SK-N-SH (cell line): ENCODE results near the gene FMO5. TPM values are rescaled to one million over a fixed set of nuclear protein-coding genes. Genes with fewer than 3 reads are reported as not detected.
"Not testable (repeated sequence)": the region's sequence is repeated elsewhere in the genome, so short reads cannot be mapped to it uniquely, and the experiment has no call there.

Source experiments
- CTCF ChIA-PET: fragments of 300-600, 350-600 bp; formaldehyde crosslinking; extraction: SDS; loops from one replicate; lab custom pipeline; 2021; lab: Yijun Ruan, JAX
- POLR2A ChIA-PET: fragments of 350-600 bp; sonication (Branson Sonifier 250); formaldehyde crosslinking; extraction: SDS; loops from one replicate; lab custom pipeline; 2020; ENCODE audit warnings: antibody characterized with exemption, inconsistent platforms; lab: Yijun Ruan, JAX
- DNase-seq: peaks from one replicate; pipeline ENCODE4 v3.0.0; 2012
- H2AFZ ChIP-seq: fragments of 200-600 bp; sonication (generic); 2 replicates; pipeline ENCODE4 v1.8.1; 2016; ENCODE audit warnings: antibody characterized with exemption, mild to moderate bottlenecking, low read depth
- H3F3A ChIP-seq: fragments of 200-600 bp; sonication (generic); replicated peaks from 2 replicates; pipeline ENCODE3; 2016; ENCODE audit warnings: antibody characterized with exemption, mild to moderate bottlenecking; ENCODE audit not compliant: insufficient read depth
- H3K27ac ChIP-seq, 2 experiments: fragments of 200-500 bp in 1 of 2; fragments of 200-600 bp in 1 of 2; sonication (Bioruptor generic) in 1 of 2; sonication (generic), shearing (Covaris generic) in 1 of 2; 2 replicates each; pipeline versions ENCODE4 v1.5.1 to v1.6.1; 2014 to 2016; ENCODE audit warnings: low read depth in 2 of 2, inconsistent platforms in 1 of 2, low read length in 1 of 2, mild to moderate bottlenecking in 1 of 2, mixed read lengths in 1 of 2
- H3K27me3 ChIP-seq: fragments of 200-600 bp; sonication (generic), shearing (Covaris generic); 2 replicates; pipeline ENCODE4 v1.6.1; 2016; ENCODE audit warnings: mixed run types; ENCODE audit not compliant: insufficient read depth
- H3K36me3 ChIP-seq, 2 experiments: fragments of 200-500 bp in 1 of 2; fragments of 200-600 bp in 1 of 2; sonication (Bioruptor generic) in 1 of 2; sonication (generic) in 1 of 2; replicated peaks in 1 of 2; 2 replicates each; pipeline versions ENCODE3 to v1.5.1; 2014 to 2016; ENCODE audit warnings: low read length in 1 of 2, mild to moderate bottlenecking in 1 of 2; ENCODE audit not compliant: insufficient read depth in 2 of 2, control insufficient read depth in 1 of 2
- H3K4me1 ChIP-seq, 2 experiments: fragments of 200-500 bp in 1 of 2; fragments of 200-600 bp in 1 of 2; sonication (Bioruptor generic) in 1 of 2; sonication (generic), shearing (Covaris generic) in 1 of 2; 2 replicates each; pipeline versions ENCODE4 v1.5.1 to v1.6.1; 2014 to 2016; ENCODE audit warnings: low read depth in 1 of 2, low read length in 1 of 2, mixed run types in 1 of 2; ENCODE audit not compliant: insufficient read depth in 2 of 2, control insufficient read depth in 1 of 2
- H3K4me2 ChIP-seq: fragments of 200-600 bp; sonication (generic), shearing (Covaris generic); 2 replicates; pipeline ENCODE4 v1.6.1; 2017; ENCODE audit warnings: mixed run types
- H3K4me3 ChIP-seq, 2 experiments: fragments of 200-500 bp in 1 of 2; fragments of 200-600 bp in 1 of 2; sonication (Bioruptor generic) in 1 of 2; sonication (generic), shearing (Covaris generic) in 1 of 2; 2 replicates each; pipeline versions ENCODE4 v1.5.1 to v1.8.1; 2014 to 2016; ENCODE audit warnings: low read depth in 2 of 2, inconsistent platforms in 1 of 2, low read length in 1 of 2, mild to moderate bottlenecking in 1 of 2, mixed read lengths in 1 of 2, moderate library complexity in 1 of 2
- H3K79me2 ChIP-seq: fragments of 200-600 bp; sonication (generic); 2 replicates; pipeline ENCODE4 v1.8.1; 2017; ENCODE audit warnings: mild to moderate bottlenecking; ENCODE audit not compliant: insufficient read depth
- H3K9ac ChIP-seq: fragments of 200-600 bp; sonication (generic); 2 replicates; pipeline ENCODE4 v1.6.1; 2017; ENCODE audit warnings: mixed run types
- H3K9me2 ChIP-seq: fragments of 200-600 bp; sonication (generic); 2 replicates; pipeline ENCODE4 v1.6.1; 2017; ENCODE audit warnings: mixed run types
- H3K9me3 ChIP-seq: fragments of 200-600 bp; sonication (generic); 2 replicates; pipeline ENCODE4 v1.6.1; 2017; ENCODE audit warnings: mixed run types, mild to moderate bottlenecking, moderate library complexity
- H4K20me1 ChIP-seq: fragments of 200-600 bp; sonication (generic); 2 replicates; pipeline ENCODE4 v1.6.1; 2017; ENCODE audit warnings: mild to moderate bottlenecking, mixed run types; ENCODE audit not compliant: insufficient read depth
- CHD2 ChIP-seq: fragments of 150-350 bp; IDR thresholded peaks from 2 replicates; pipeline ENCODE4 v1.6.1; 2018; ENCODE audit warnings: low read length; ENCODE audit not compliant: partially characterized antibody
- ELF1 ChIP-seq: IDR thresholded peaks from 2 replicates; pipeline ENCODE4 v1.4.0; 2012
- GABPA ChIP-seq: IDR thresholded peaks from 2 replicates; pipeline ENCODE4 v1.4.0; 2012; ENCODE audit warnings: low read depth, mild to moderate bottlenecking
- JUND ChIP-seq: IDR thresholded peaks from 2 replicates; pipeline ENCODE4 v1.4.0; 2012
- MXI1 ChIP-seq: IDR thresholded peaks from 2 replicates; pipeline ENCODE4 v1.6.1; 2012; ENCODE audit warnings: mild to moderate bottlenecking, low read depth, low read length, improper control_type of control experiment
- NRF1 ChIP-seq: IDR thresholded peaks from 2 replicates; pipeline ENCODE4 v1.6.1; 2012; ENCODE audit warnings: low read depth, mild to moderate bottlenecking, low read length
- RXRA ChIP-seq: IDR thresholded peaks from 2 replicates; pipeline ENCODE4 v1.4.0; 2012; ENCODE audit warnings: low read depth, mild to moderate bottlenecking, borderline replicate concordance
- TAF1 ChIP-seq: IDR thresholded peaks from 2 replicates; pipeline ENCODE4 v1.6.1; 2012; ENCODE audit warnings: low read depth, mild to moderate bottlenecking, low read length, moderate library complexity, borderline replicate concordance
- TCF12 ChIP-seq: IDR thresholded peaks from 2 replicates; pipeline ENCODE4 v1.4.0; 2012
- TEAD4 ChIP-seq: IDR thresholded peaks from 2 replicates; pipeline ENCODE4 v1.4.0; 2012; ENCODE audit warnings: mild to moderate bottlenecking, borderline replicate concordance; ENCODE audit not compliant: insufficient read depth
- WGBS: methylation state at CpG from one replicate; pipeline ENCODE4 v1.1.6; 2017; ENCODE audit warnings: low lambda C conversion rate; 5-methylcytosine and 5-hydroxymethylcytosine counted together
- polyA plus RNA-seq, 3 experiments: library from polyadenylated mRNA; depleted of rRNA; stranded (reverse); fragments of >200 nt; gene quantifications; 2 replicates each; pipeline ENCODE4 v1.2.3, GENCODE V29; 2012
- TF ChIP-seq, protein P1 (sequence below): IDR thresholded peaks from 2 replicates; pipeline ENCODE4 v1.4.0; 2012; ENCODE audit warnings: low read depth
- TF ChIP-seq, protein P2 (sequence below): IDR thresholded peaks from 2 replicates; pipeline ENCODE4; 2012

The FMO5 gene
- polyA plus RNA-seq, 1 of the 3 experiments (the other 2 are of a cell fraction), result 0.30 TPM

DNA sequence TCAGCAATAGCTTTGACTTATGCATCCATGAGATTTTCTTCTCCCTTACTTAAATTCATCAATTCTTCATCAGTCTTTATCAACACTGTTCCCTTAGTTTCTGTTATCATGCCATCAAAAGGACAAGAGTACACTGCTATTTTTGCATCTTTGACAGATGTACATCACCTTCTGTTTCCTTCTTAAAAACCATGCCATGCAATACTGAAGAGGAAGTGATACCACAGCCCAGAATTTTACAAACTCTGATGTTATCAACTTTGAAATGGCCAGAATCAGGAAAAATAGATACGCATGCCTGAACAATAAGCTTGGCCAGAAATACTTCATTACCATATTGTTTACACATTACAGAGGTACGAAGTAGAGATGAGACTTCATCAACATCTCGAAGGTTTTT, 21.1 kb downstream of the FMO5 start (continued):
- TF ChIP-seq, protein P1, sequence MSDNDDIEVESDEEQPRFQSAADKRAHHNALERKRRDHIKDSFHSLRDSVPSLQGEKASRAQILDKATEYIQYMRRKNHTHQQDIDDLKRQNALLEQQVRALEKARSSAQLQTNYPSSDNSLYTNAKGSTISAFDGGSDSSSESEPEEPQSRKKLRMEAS, result no peak

DNA sequence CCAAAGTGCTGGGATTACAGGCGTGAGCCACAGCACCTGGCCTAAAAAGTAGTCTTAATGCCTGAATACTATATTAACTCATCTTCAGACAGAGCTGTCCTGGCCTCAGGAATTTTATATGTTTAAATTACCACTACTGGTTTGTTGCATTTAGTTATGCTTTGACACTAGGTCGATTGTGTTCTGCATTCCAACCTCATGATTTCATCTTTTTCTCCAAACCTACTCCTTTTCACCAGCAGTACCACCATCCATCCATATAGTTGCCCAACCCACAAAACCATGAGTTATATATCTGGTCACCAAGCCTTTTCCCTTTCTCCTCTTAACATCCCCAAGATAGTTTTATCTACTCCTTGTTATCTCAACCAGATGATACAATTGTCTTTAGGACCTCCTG, 22.6 kb downstream of the FMO5 start:
- H3K9me3 ChIP-seq, result no peaks in the 10 kb centered on the region
- H3K9me2 ChIP-seq, result no peaks in the 10 kb centered on the region
- H3K9ac ChIP-seq, result no peak overlapping the region
- no peak overlapping the region for H3K4me2 ChIP-seq
- TF ChIP-seq ELF1, result no peak
- no peak for TF ChIP-seq RXRA
- H3K79me2 ChIP-seq, result no peaks in the 10 kb centered on the region
- no peak overlapping the region for H2AFZ ChIP-seq
- no peaks in the 10 kb centered on the region for H3K27me3 ChIP-seq
- no peak for DNase-seq
- 44% methylated on average over 2 of the region's 2 CpGs for WGBS
- no peak overlapping the region for H3K4me3 ChIP-seq
- H3F3A ChIP-seq, result no peaks in the 10 kb centered on the region
- ChIA-PET POLR2A (no interaction called here), CTCF (no interaction called here)
- H4K20me1 ChIP-seq, result no peaks in the 10 kb centered on the region
- H3K27ac ChIP-seq, result no peak overlapping the region
- H3K36me3 ChIP-seq, result no peaks in the 10 kb centered on the region
- H3K4me1 ChIP-seq, result no peaks in the 10 kb centered on the region

DNA sequence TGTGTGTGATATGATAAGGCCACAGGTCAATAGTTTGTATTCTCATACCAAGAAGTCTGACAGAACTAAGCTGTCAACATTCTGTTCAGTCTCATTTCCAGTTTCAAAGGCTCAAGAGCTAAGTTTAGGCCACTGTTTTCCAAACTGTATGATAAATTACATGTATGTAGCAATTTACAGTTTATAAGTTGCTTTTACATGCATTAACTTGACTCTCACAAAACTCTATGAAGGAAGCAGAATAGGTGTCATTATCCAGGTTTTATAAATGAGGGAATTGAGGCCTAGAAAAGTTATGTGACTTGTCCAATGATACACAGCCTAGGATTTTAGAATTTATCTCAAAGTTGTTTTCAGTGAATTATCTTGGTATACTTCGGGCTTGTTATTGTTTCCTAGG, 23.4 kb downstream of the FMO5 start:
- ChIA-PET POLR2A (no interaction called here), CTCF (interaction anchor here (1.4 kb wide), 1 partner anchor 29 kb away, joined by 3 read pairs; no protein-coding TSS in a partner anchor)
- no peaks in the 10 kb centered on the region for H3K27me3 ChIP-seq
- no peak overlapping the region for H2AFZ ChIP-seq
- no peaks in the 10 kb centered on the region for H3K9me3 ChIP-seq
- no peak overlapping the region for H3K4me2 ChIP-seq
- no peaks in the 10 kb centered on the region for H3K4me1 ChIP-seq
- no peak for TF ChIP-seq GABPA
- no peak for TF ChIP-seq NRF1
- no peak for TF ChIP-seq JUND
- TF ChIP-seq CHD2, result no peak
- TF ChIP-seq ELF1, result no peak
- TF ChIP-seq TAF1, result no peak
- no peak for TF ChIP-seq TEAD4
- no peak for TF ChIP-seq MXI1
- no peak for TF ChIP-seq RXRA
- no peak for TF ChIP-seq TCF12
- no peak overlapping the region for H3K27ac ChIP-seq
- H3F3A ChIP-seq, result no peaks in the 10 kb centered on the region
- no peaks in the 10 kb centered on the region for H3K36me3 ChIP-seq
- no peak overlapping the region for H3K4me3 ChIP-seq
- no peaks in the 10 kb centered on the region for H3K79me2 ChIP-seq
- H3K9ac ChIP-seq, result no peak overlapping the region
- H3K9me2 ChIP-seq, result no peaks in the 10 kb centered on the region
- 66% methylated on average over 1 of the region's 1 CpG for WGBS
- H4K20me1 ChIP-seq, result no peaks in the 10 kb centered on the region
- no peak for DNase-seq

DNA sequence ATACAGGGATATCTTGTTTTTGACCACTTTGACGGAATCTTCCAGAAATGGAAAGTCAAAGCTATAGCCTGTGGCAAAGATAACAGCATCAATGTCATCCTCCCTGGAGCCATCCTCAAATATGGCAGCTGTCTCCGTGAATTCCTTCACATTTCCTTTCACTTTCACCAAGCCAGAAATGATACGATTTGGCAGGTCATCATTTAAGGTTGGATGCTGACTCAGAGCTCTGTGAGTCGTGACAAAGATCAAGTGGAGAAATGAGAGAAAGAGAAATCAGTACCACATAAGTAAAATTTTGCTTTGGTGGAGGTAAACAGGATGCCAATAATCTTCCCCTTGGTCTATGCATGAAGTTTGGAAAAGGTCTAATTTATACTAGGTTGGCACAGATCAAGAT, 23.9 kb downstream of the FMO5 start:
- Histone ChIP-seq H3K36me3 (no peaks in the 10 kb centered on the region), H3K79me2 (no peaks in the 10 kb centered on the region), H3F3A (no peaks in the 10 kb centered on the region), H3K9ac (no peak overlapping the region), H3K9me2 (no peaks in the 10 kb centered on the region), H3K4me1 (no peaks in the 10 kb centered on the region), H3K4me3 (no peak overlapping the region), H2AFZ (no peak overlapping the region), H3K4me2 (no peak overlapping the region), H3K9me3 (no peaks in the 10 kb centered on the region), H4K20me1 (no peaks in the 10 kb centered on the region), H3K27ac (no peak overlapping the region), H3K27me3 (no peaks in the 10 kb centered on the region)
- WGBS, result 60% methylated on average over 4 of the region's 4 CpGs
- ChIA-PET CTCF (interaction anchor here (1.3 to 1.4 kb wide), 2 partner anchors 28 to 41 kb away, joined by 3 to 4 read pairs; partner anchors contain the start of gene CHD1L), POLR2A (no interaction called here)
- TF ChIP-seq MXI1, result no peak
- no peak for TF ChIP-seq NRF1
- TF ChIP-seq, protein P2, sequence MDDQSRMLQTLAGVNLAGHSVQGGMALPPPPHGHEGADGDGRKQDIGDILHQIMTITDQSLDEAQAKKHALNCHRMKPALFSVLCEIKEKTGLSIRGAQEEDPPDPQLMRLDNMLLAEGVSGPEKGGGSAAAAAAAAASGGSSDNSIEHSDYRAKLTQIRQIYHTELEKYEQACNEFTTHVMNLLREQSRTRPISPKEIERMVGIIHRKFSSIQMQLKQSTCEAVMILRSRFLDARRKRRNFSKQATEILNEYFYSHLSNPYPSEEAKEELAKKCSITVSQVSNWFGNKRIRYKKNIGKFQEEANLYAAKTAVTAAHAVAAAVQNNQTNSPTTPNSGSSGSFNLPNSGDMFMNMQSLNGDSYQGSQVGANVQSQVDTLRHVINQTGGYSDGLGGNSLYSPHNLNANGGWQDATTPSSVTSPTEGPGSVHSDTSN, result peak; percentile 16; the same call in 1 of the 2 replicates
- DNase-seq, result no peak

DNA sequence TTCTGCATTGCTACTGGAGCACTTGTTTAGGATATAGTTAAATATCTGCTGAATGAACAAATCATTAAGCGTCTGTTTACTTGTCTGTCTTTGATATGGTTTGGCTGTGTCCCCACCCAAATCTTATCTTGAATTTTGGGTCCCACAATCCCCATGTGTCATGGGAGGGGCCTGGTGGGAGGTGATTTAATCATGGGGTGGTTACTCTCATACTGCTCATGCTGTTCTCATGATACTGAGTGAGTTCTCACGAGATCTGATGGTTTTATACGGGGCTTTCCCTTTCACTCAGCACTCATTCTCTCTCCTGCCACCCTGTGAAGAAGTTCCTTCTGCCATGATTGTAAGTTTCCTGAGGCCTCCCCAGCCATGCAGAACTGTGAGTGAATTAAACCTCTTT, 27.8 kb downstream of the FMO5 start:
- CTCF ChIA-PET, H3K4me3 ChIP-seq, H3K9ac ChIP-seq, H3K9me2 ChIP-seq, H3K79me2 ChIP-seq, H3K27me3 ChIP-seq, H3K27ac ChIP-seq, H3K4me1 ChIP-seq, POLR2A ChIA-PET, H3F3A ChIP-seq, H3K36me3 ChIP-seq, H3K4me2 ChIP-seq, H2AFZ ChIP-seq, DNase-seq, H4K20me1 ChIP-seq, H3K9me3 ChIP-seq: not testable (repeated sequence)
- 74% methylated on average over 3 of the region's 3 CpGs for WGBS
